ENCODE measurements around the gene SMYD3. TPM values are rescaled to one million over a fixed set of nuclear protein-coding genes. Genes with fewer than 3 reads are reported as not detected.
A peak's percentile ranks its signal among the peaks of the same experiment; 100 is the strongest.

SMYD3 gene
- total and polyA plus RNA-seq, 5 donors = 6.8 to 11.6 (median 9.9) TPM

- WGBS = 85% methylated on average over 3 of the region's 3 CpGs
- ATAC-seq (no peak), DNase-seq (no peak)
- Histone ChIP-seq H3K27me3 (ENCODE audit: control insufficient read depth, insufficient read depth) (no peaks in the 10 kb centered on the region), H3K4me1 (ENCODE audit: control insufficient read depth, insufficient read depth, low read length) (no peaks in the 10 kb centered on the region), H3K9me3 (ENCODE audit: control insufficient read depth, low read length) (no peaks in the 10 kb centered on the region), H3K27ac (ENCODE audit: low read length) (no peak overlapping the region), H3K4me3 (ENCODE audit: low read length) (no peak overlapping the region)
- intact Hi-C loops (cut with DNase I) = loop anchor here in 3 of 4 donors (5.0 to 10.0 kb wide), 4 partner anchors 170 to 852 kb away; partner anchors contain the start of gene KIF26B (in 2 of the 3)
Observed at GRCh38 chr1:246004301-246004700, 502.8 kb downstream of the SMYD3 start.

- H3K27me3 ChIP-seq (ENCODE audit: control insufficient read depth, insufficient read depth) = no peaks in the 10 kb centered on the region
- no peaks in the 10 kb centered on the region for H3K4me1 ChIP-seq (ENCODE audit: control insufficient read depth, insufficient read depth, low read length)
- no peak for ATAC-seq
- H3K4me3 ChIP-seq (ENCODE audit: low read length) = no peak overlapping the region
- intact Hi-C loops (cut with DNase I) = loop anchor here (2.0 to 10.0 kb wide), 5 partner anchors 169 to 851 kb away; partner anchors contain the start of gene KIF26B (in 2 of the 4)
- 57% methylated on average over 2 of the region's 2 CpGs for WGBS
- H3K9me3 ChIP-seq (ENCODE audit: control insufficient read depth, low read length) = no peaks in the 10 kb centered on the region
- no peak for DNase-seq
- no peak overlapping the region for H3K27ac ChIP-seq (ENCODE audit: low read length)
Observed at GRCh38 chr1:246003442-246003730, 503.7 kb downstream of the SMYD3 start.

GRCh38 chr1:246002725-246003441 is 504.2 kb downstream of the SMYD3 start:
- H3K4me3 ChIP-seq (ENCODE audit: low read length) = no peak overlapping the region
- DNase-seq (peak; percentile 88 to 95 (median 90)), ATAC-seq (peak; percentile 61 to 77)
- no peaks in the 10 kb centered on the region for H3K4me1 ChIP-seq (ENCODE audit: control insufficient read depth, insufficient read depth, low read length)
- intact Hi-C loops (cut with DNase I) = loop anchor here (2.0 to 10.0 kb wide), 5 partner anchors 168 to 851 kb away; partner anchors contain the start of gene KIF26B (in 2 of the 4)
- WGBS = 78% methylated on average over 23 of the region's 23 CpGs
- H3K27ac ChIP-seq (ENCODE audit: low read length) = no peak overlapping the region
- H3K27me3 ChIP-seq (ENCODE audit: control insufficient read depth, insufficient read depth) = no peaks in the 10 kb centered on the region
- H3K9me3 ChIP-seq (ENCODE audit: control insufficient read depth, low read length) = no peaks in the 10 kb centered on the region

- Histone ChIP-seq H3K27me3 (ENCODE audit: control insufficient read depth, insufficient read depth) (no peaks in the 10 kb centered on the region), H3K9me3 (ENCODE audit: control insufficient read depth, low read length) (no peaks in the 10 kb centered on the region), H3K4me1 (ENCODE audit: control insufficient read depth, insufficient read depth, low read length) (no peaks in the 10 kb centered on the region), H3K27ac (ENCODE audit: low read length) (no peak overlapping the region), H3K4me3 (ENCODE audit: low read length) (no peak overlapping the region)
- intact Hi-C loops (cut with DNase I) = loop anchor here (2.0 to 10.0 kb wide), 5 partner anchors 167 to 850 kb away; partner anchors contain the start of gene KIF26B (in 2 of the 4)
- ATAC-seq (no peak), DNase-seq (no peak)
- WGBS = 74% methylated on average over 9 of the region's 9 CpGs
Observed at GRCh38 chr1:246001837-246002230, 505.2 kb downstream of the SMYD3 start.

GRCh38 chr1:246001142-246001836 is 505.8 kb downstream of the SMYD3 start:
- no peak overlapping the region for H3K4me3 ChIP-seq (ENCODE audit: low read length)
- WGBS = 93% methylated on average over 9 of the region's 9 CpGs
- intact Hi-C loops (cut with DNase I) = loop anchor here in 3 of 4 donors (5.0 to 10.0 kb wide), 4 partner anchors 166 to 849 kb away; partner anchors contain the start of gene KIF26B (in 2 of the 3)
- H3K27ac ChIP-seq (ENCODE audit: low read length) = no peak overlapping the region
- DNase-seq = no peak
- H3K27me3 ChIP-seq (ENCODE audit: control insufficient read depth, insufficient read depth) = no peaks in the 10 kb centered on the region
- H3K9me3 ChIP-seq (ENCODE audit: control insufficient read depth, low read length) = no peaks in the 10 kb centered on the region
- no peak for ATAC-seq
- no peaks in the 10 kb centered on the region for H3K4me1 ChIP-seq (ENCODE audit: control insufficient read depth, insufficient read depth, low read length)

- intact Hi-C loops (cut with DNase I) = loop anchor here in 3 of 4 donors (5.0 to 10.0 kb wide), 4 partner anchors 166 to 848 kb away; partner anchors contain the start of gene KIF26B (in 2 of the 3)
- Histone ChIP-seq H3K27me3 (ENCODE audit: control insufficient read depth, insufficient read depth) (no peaks in the 10 kb centered on the region), H3K27ac (ENCODE audit: low read length) (no peak overlapping the region), H3K4me3 (ENCODE audit: low read length) (no peak overlapping the region), H3K9me3 (ENCODE audit: control insufficient read depth, low read length) (no peaks in the 10 kb centered on the region), H3K4me1 (ENCODE audit: control insufficient read depth, insufficient read depth, low read length) (no peaks in the 10 kb centered on the region)
- DNase-seq (no peak), ATAC-seq (no peak)
- WGBS = 96% methylated on average over 5 of the region's 5 CpGs
Observed at GRCh38 chr1:246000638-246001015, 506.5 kb downstream of the SMYD3 start.

GRCh38 chr1:245999697-246000637 is 507.1 kb downstream of the SMYD3 start:
- WGBS = 77% methylated on average over 10 of the region's 10 CpGs

GRCh38 chr1:245997471-245998258 is 509.4 kb downstream of the SMYD3 start:
- DNase-seq = peak; percentile 20 to 69 (median 55)
- H3K4me1 ChIP-seq (ENCODE audit: control insufficient read depth, insufficient read depth, low read length) = no peaks in the 10 kb centered on the region
- intact Hi-C loops (cut with DNase I) = no loop called here
- H3K4me3 ChIP-seq (ENCODE audit: low read length) = no peak overlapping the region
- 52% methylated on average over 7 of the region's 7 CpGs for WGBS
- peak; percentile 86 to 88 for ATAC-seq
- H3K27ac ChIP-seq (ENCODE audit: low read length) = no peak overlapping the region
- no peaks in the 10 kb centered on the region for H3K27me3 ChIP-seq (ENCODE audit: control insufficient read depth, insufficient read depth)
- no peaks in the 10 kb centered on the region for H3K9me3 ChIP-seq (ENCODE audit: control insufficient read depth, low read length)

More at GRCh38 chr1:245999697-246000637, 507.1 kb downstream of the SMYD3 start:
- no peak overlapping the region for H3K27ac ChIP-seq (ENCODE audit: low read length)
- no peaks in the 10 kb centered on the region for H3K4me1 ChIP-seq (ENCODE audit: control insufficient read depth, insufficient read depth, low read length)
- ATAC-seq (no peak), DNase-seq (no peak)
- H3K27me3 ChIP-seq (ENCODE audit: control insufficient read depth, insufficient read depth) = no peaks in the 10 kb centered on the region
- no peaks in the 10 kb centered on the region for H3K9me3 ChIP-seq (ENCODE audit: control insufficient read depth, low read length)
- no peak overlapping the region for H3K4me3 ChIP-seq (ENCODE audit: low read length)
- intact Hi-C loops (cut with DNase I) = loop anchor here in 3 of 4 donors (5.0 to 10.0 kb wide), 4 partner anchors 165 to 848 kb away; partner anchors contain the start of gene KIF26B (in 2 of the 3)

- Histone ChIP-seq H3K9me3 (ENCODE audit: control insufficient read depth, low read length) (no peaks in the 10 kb centered on the region), H3K4me1 (ENCODE audit: control insufficient read depth, insufficient read depth, low read length) (no peaks in the 10 kb centered on the region), H3K27me3 (ENCODE audit: control insufficient read depth, insufficient read depth) (no peaks in the 10 kb centered on the region), H3K4me3 (ENCODE audit: low read length) (no peak overlapping the region), H3K27ac (ENCODE audit: low read length) (no peak overlapping the region)
- no peak for ATAC-seq
- WGBS = 91% methylated on average over 15 of the region's 15 CpGs
- DNase-seq = no peak
- intact Hi-C loops (cut with DNase I) = no loop called here
Observed at GRCh38 chr1:245996811-245997210, 510.3 kb downstream of the SMYD3 start.

GRCh38 chr1:245995474-245995873 is 511.6 kb downstream of the SMYD3 start:
- H3K9me3 ChIP-seq (ENCODE audit: control insufficient read depth, low read length) = no peaks in the 10 kb centered on the region
- H3K4me3 ChIP-seq (ENCODE audit: low read length) = no peak overlapping the region
- H3K4me1 ChIP-seq (ENCODE audit: control insufficient read depth, insufficient read depth, low read length) = no peaks in the 10 kb centered on the region
- DNase-seq = no peak
- H3K27ac ChIP-seq (ENCODE audit: low read length) = no peak overlapping the region
- no peaks in the 10 kb centered on the region for H3K27me3 ChIP-seq (ENCODE audit: control insufficient read depth, insufficient read depth)
- intact Hi-C loops (cut with DNase I) = no loop called here
- WGBS = 98% methylated on average over 1 of the region's 1 CpG
- ATAC-seq = no peak
